Measurements from ENCODE around the gene C12orf43.

- TF ChIP-seq SP7 (tag by site-specific recombination; IDR thresholded peaks at IDR 0.05) (no peak), CTCF (tag by site-specific recombination; IDR thresholded peaks at IDR 0.05) (no peak), ZNF169 (tag by site-specific recombination; IDR thresholded peaks at IDR 0.05) (no peak), ZNF10 (tag by site-specific recombination; IDR thresholded peaks at IDR 0.05) (no peak), ZNF280D (tag by site-specific recombination; IDR thresholded peaks at IDR 0.05) (no peak), ZFP41 (tag by site-specific recombination; IDR thresholded peaks at IDR 0.05; ENCODE audit: borderline replicate concordance) (no peak), ZNF473 (tag by site-specific recombination; IDR thresholded peaks at IDR 0.05) (no peak), ZBTB1 (tag by site-specific recombination; IDR thresholded peaks at IDR 0.05) (no peak), ZNF24 (tag by site-specific recombination; IDR thresholded peaks at IDR 0.05) (no peak), ZNF76 (tag by site-specific recombination; IDR thresholded peaks at IDR 0.05; ENCODE audit: borderline replicate concordance, low read depth) (no peak), ZNF16 (tag by site-specific recombination; IDR thresholded peaks at IDR 0.05; ENCODE audit: low read depth) (no peak), ZNF561 (tag by site-specific recombination; IDR thresholded peaks at IDR 0.05; ENCODE audit: borderline replicate concordance) (no peak), YY1 (tag by site-specific recombination; IDR thresholded peaks at IDR 0.05) (no peak)
Measured at GRCh38 chr12:121026274-121027045, 10.2 kb upstream of the C12orf43 start.
